HG02970 (cell line): ENCODE data around the gene ATP10D.

Source experiments
- ATAC-seq: cut with Tn5 transposase; IDR thresholded peaks from one replicate; pipeline ENCODE4 v1.9.1; 2021; ENCODE audit warnings: mild to moderate bottlenecking, moderate library complexity, moderate number of reproducible peaks; ENCODE audit not compliant: unreplicated experiment, low FRiP score

ATP10D gene

DNA sequence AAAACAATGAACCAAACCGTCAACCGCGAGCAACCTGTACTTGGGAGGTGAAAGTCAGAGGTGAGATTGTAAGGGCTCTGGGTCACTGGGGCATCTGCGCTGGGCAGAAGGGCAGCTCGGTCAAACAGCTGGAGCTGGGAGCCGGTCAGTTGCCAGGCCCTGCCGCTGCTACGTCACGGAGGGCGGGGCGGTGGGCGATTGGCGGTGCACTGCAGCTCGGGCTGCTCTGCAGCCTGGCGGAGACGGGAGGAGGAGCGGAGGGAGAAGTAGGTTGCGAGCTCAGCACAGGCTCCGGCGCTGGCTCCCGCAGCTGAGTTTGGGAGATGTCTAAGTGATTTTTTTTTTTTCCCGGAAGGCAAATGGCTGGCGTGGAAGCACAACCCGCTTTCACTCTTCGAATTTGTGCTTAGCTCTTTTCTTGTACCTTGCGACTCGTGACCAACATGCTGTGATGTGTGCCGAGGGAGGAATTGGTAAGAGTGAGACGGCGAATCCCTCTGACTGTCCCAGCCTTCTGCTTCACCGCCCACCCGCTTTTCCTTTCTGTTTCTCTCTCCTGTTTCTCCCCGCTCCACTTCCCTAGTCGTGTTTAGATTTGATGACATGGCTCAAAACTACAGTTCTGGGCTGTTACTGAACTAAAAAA, at the start of gene ATP10D:
ATP10D (plus strand) TSS at position 229 of the 646 bp plus-strand sequence. CDS start 27,266 bp downstream, outside the sequence.
- ATAC-seq: peak; percentile 97

DNA sequence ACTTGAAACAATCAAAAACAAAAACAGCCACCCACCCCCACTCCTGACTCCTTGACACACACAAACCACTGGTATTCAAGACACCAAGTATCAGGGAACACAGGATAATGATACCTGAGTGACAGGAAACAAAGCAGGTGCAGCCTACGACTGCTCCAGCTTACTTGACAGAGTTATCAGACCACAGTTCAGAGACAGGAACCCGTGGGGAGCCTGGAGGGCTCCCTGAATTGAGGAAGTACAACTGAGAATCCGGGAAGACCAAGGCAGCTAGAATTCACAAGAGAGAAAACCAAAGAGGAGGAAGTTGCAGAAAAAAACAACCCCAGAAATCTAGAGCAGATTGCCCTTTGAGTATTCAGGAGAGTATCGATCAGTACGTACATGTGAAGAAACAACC, 42.1 kb upstream of the ATP10D start:
- no peak for ATAC-seq

DNA sequence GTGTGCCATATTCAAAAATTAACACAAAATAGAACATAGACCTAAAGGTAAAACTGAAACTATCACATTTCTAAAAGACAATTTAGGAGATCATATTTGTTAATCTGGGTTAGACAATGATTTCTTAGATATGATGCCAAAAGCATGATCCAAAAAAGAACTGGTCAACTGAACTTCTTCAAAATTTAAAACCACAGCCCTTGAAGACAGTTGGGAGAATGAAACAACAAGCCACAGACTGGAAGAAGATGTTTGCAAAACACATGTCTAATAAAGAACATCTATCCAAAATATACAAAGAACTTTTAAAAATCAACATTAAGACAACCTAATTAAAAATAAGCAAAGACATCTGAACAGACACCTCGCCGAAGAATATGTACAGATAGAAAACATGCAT, 41.0 kb upstream of the ATP10D start:
- no peak for ATAC-seq

DNA sequence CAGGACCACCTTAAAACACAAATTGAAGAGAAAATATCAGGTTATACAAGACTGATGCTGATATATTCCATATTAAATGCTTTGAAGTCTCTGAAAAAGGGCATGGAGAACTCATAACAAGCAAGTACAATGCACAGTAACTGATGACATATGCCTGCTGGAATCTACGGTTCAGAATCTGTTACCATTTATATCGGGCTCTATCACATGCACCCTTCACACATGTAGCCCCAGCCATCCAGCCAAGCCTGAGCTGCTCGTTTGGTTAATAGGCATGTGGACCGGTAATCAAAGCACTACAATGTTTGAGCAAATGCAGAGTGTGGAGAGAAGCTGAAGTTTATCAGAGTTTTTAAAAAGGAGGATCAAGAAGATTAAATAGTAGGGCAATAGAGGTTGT, 33.4 kb upstream of the ATP10D start:
- no peak for ATAC-seq

DNA sequence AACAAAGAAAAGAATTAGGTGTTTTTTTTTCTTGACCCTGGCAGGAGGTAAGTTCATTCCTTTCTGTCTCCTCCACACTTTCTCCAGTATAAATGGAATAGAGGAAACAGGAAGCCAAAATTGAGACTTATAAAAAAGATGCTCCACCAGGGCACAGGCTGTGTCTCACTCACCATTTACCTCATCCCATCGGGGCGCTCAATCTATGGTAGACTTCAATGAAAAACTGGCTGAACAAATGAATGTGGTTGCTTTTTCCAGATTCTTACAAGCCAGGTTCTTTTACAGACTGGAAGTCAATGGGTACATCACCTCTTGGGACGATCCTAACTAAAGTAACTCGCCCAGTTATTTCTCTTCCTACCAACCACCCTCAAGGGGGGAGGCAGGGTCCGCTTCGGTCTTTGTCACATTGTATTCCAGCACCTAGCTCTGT, 22.3 kb upstream of the ATP10D start:
- no peak for ATAC-seq

DNA sequence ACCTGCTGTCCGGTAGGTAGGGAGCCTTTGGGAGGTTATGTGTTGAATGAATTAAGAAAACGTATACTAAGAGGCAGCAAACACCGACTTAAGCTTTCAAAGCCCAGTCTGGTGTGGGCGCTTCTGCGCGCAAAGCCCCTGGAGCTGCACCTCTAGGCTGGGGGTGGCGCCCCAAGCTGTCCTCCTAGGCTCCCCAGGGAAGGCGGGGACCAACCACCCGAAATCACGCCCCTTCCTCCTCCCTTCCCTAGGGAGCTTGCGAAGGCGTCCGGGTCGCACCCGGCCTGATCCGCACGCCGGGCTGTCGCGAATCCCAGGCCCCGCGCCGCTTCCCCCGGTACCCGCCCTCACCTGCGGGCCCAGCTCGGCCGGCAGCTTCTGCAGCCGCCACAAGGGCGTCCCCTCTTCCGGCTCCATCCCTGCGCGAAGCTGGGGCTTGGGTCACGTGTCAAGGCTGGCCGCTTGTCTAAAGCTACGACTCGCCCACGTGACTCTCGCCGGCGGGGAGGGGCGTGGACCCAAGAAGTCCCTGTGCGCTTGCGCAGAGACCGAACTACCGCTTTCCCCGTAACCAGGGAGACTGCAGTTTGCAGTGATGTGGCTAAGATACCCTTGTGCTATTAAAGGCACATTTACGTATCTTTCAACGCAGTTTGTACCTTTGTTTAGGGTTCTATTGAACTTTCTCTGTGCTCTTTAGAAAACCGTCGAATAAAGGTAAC, 21.7 kb upstream of the ATP10D start, which contains the start of gene COMMD8:
COMMD8 (minus strand) TSS at position 468 of the 722 bp plus-strand sequence; CDS start at position 417, 51 bp downstream.
- peak; percentile 96 for ATAC-seq

DNA sequence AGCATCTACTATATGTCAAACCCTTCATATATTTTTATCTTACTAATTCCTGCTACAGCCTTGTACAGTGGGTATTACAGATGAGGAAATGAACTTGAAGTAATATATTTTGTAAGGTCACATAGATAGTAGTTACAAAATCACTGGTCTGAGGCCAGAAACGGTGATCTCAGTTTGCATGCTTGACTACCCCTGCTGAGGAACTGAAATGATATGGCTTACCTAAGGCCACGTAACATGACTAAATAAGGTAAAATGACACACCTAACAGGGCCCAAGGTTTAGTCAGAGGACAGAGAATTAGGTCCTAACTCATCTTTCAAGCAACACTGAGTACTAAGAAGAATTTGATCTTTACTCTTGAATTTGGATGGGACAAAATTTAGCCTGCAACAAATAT, 20.1 kb upstream of the ATP10D start:
- ATAC-seq: no peak

DNA sequence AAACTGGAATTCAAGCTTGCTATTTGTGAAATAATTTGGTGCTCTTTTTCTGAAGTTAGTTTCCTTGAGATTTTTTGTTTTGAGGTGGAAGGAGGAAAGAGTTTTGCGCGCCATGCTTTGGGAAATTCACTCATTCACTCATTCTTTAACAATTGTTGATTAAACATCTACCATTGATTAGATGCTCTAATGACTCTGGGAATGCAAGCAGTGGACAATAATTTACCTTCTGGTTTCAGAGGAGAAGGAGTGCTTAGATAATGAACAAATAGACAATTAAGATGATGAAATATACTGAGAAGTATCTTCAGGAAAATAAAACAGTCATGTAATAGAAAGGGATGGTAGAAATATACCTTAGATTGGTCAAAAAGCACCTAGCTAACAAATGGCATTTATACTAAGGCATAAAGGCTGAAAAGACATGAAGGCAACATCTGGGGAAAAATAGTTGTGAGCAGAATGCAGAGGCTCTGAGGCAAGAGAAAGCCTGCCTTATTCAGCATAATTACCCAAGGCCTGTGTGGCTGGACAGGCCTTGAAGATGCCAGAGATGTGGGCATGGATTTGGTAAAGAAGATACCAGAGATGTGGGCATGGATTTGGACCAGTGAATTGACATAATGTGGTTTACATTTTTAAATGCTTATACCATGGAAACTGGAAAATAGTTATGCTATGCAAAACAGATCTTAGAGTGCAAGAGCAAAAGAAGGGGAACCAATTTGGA, 18.9 kb upstream of the ATP10D start:
- ATAC-seq: no peak

DNA sequence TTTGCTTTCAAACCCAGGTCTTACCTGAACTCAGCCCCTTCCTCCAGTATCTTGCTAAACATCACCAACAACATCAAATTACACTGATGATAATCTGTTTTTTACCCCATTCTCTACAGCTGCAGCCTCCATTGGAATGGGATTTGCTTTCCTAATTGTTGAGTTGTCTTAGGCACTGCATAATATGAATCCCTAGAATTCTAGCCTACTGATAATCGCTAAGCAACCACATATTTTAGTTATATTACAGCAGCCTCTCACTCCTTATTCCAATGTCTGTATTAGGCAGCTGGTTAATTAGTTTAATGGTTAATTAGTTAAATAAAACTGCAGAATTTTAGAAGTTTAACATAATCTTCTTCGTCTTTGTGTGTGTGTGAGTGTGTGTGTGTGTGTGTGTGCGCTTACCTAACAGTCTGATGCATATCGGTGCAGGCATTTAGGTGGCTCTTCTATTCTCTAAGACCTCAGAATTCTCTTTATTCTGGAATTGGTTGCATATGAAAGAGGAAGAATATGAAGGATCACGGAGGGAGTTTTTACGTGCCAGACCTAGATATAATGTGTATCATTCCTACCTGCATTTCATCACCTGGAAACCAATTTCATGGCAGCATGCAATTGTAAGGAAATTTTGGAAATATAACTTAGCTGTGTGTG, 16.2 kb upstream of the ATP10D start:
- ATAC-seq: no peak

DNA sequence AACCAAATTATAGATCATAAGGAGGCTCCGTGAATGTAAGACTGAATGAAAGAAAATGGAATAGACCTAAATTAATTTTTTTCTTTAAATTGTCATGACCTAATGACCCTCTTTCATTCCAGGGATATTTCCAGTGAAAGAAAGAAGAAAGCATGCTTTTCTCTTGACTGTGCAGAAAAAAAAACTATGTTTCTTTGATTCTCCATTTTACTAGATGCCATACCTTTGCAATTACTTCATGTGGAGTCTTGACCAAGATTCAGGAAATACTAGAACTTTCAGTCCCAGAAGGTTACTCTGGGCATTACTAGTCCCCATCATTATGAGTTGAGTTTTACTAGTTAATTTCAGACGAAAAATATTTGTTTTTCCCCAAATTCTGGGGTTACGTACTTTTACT, 15.1 kb upstream of the ATP10D start:
- ATAC-seq: no peak

DNA sequence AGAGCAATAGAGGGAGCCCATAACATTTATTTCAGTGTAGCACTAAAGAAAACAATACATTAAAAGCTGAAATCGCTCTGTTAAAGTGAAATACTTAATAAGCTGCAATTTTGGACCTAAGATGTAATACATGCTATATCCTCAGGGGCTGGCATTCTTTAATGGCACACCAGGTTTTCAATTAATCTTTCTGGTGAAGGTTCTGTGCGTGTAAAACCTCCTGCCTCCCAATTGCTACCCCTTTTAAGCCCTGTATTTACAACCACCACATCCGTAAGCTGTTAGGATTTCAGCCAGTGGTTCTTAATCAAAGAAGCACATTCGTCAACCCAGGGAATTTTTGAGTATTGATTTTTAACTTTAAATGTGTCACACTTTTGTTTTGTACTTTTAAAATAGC, 14.0 kb upstream of the ATP10D start:
- no peak for ATAC-seq

DNA sequence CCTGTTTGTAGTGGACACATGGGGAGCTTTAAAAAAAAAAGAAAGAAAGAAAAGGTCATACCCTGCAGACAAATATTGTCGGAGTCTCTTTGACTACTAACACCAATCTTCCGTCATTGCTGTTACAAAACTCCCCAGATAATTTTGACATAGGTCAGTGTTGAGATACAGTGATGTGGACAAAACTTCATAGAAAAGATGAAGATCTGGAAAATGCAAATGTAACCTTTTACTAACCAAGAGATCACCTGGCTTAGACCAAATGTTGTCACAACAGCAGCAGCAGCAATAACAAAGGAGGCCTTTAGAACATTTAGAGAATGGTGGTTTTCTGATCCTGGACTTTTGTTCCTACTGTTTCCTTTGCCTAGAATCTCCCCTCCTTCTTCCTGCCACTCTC, 13.5 kb upstream of the ATP10D start:
- no peak for ATAC-seq

DNA sequence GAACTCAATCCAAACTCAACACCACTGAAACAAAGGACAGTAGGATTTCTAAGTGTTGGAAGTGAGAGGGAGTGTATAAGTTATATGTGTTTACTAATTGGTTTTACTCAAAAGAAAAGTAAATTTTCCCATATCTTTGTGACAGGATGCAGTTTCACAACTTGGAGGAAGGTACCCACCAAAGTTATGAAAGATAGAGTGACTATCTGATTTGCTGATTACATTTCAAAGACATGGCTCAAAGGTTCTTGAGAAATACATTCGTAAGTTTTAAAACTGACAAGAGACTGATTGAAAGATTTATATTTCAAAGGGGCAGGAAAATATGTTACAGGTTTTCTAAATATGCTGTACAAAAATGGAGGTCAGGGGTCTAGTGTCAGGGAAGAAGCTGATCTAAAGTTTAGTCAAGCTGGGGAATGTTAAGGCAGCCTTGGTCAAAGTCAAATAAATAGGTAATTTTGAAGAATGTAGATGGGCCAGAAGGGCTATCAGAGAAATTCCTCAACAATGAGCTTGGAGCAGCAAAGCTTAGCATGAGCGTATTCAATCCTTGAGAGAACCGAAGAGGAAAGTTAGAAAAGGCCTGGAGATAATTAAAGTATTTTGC, 11.8 kb upstream of the ATP10D start:
- ATAC-seq: no peak

DNA sequence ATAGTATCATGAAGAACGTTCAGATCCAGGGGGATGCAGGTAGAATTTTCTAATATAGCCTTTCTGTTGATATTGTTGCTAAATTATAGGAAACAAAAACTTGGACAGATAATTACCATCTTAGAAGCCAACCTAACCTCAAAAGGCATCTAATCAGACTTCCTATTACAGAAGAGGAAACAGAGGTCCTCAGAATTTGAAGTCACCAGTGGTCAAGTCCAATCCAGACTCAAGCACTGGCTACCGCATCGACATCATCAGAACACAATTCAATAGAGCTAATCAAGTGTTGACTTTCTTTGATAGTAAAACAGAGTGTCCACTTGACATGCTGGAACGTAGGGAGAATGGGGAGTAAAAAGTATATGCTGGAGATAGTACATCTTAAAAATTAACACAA, 10.3 kb upstream of the ATP10D start:
- ATAC-seq: no peak

DNA sequence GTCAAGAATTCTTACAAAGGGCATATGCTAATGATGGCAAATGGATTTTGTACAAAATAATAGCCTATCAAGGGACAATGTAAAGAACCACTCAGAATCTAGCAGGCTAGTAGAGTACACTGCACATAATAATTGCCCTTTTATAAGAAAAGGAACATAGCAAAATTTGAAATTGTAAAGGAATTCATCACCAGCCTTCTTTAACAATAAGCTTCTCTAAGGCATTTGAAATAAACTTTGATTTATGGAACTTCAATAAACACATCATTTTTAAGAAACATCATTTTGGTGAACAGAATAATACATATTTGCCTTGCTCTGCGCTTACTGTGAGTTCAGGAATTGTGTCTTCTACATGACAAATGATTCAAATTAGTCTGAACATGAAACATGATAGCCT, 9.7 kb upstream of the ATP10D start:
- ATAC-seq: no peak

DNA sequence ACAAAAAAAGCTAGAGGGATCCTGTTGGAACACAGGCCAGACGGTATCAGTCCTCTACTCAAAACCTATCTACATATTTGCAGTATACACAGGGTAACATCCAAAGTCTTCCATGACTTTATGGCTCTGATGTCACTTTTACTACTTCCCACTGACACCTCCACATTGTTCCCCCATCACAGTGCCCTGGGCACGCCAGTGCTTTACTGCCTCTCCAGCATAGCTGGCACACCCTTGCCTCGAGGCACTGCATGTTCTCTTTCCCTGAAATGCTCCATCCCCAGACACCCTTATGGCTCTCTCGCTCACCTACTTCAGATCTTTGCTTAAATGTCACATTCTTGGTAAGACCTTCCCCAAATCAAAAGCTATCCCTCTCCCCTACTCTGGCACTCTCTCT, 6.3 kb upstream of the ATP10D start:
- no peak for ATAC-seq

DNA sequence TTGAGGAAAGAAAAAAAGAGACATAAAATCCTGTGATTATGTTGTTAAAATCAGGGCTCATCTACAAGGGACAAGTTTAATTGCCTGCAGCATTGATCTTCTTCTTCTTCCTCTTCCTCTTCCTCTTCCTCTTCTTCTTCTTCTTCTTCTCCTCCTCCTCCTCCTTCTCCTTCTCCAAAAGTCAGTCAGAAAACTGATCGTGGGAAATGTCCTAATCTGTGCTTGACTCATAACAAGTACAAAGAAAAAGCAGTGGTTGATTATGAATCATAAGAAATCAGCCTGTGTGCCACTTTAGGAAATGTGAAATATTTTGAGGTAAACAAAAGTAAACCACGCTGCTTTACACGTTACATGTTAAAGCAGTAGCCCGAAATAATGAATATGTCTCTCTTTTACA, 2.7 kb upstream of the ATP10D start:
- ATAC-seq: no peak

DNA sequence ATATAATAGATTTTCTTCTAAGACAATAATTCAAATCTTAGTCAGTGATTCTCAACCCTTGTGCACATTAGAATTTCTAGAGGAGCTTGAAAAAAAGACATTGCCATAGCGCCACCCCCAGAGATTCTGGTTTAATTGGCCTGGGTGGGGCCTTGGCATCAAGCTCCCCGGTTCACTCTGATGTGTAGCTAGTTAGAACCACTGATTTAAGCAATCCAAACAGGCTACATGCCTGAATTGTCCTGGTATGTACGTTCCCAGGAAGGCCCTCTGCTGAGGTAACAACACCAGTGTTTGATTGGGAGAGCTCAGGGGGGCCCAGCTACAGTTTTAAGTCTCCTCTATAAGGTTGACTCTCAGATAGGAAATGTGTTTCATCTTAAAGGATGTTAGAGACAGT, 1.3 kb upstream of the ATP10D start:
- no peak for ATAC-seq

DNA sequence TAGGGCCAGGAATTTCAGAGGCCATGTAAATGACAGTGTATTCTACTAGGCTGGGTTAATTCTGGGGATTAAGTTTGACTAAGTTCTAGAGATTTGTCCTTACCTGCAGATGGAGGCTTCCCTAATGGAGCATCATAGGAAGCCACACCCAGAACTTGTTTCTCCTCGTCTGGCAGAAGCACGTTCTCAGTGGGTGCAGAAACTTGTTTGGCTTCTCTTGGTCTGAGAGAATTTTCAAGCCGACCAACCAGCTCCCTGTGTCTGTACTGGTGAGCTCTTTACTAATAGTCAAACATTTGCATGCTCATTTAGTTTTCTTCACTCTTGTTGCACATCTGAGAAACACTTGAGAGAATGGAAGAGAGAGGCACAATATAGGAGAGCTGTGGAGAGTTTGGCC, 907 bp upstream of the ATP10D start:
- no peak for ATAC-seq

DNA sequence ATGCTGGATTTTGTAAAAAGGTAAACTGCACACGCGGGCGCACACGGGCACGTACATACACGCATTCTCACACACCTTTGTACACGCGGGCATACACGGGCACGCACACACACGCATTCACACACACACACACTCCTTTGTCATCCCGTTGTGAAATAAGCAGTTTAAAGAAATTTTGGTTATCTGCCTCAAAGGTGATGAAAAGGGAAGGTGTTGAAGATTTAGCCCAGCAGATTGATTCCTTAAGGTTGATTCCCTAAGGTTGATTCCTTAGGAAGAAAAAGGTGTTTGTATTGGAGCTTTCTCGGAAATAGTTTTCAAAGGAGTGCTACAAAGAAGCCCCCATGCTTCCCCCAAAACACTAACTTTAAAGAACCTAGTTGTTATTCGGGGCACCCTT, 693 bp downstream of the ATP10D start:
- ATAC-seq: peak; percentile 0
